Parathyroid adenoma (tissue), 2 donors: ENCODE measurements around the gene ESRRB.

Source experiments
- H2AFZ ChIP-seq: fragments of 300-600 bp; sonication (generic); one replicate; pipeline ENCODE4 v1.7.0; 2017; ENCODE audit warnings: antibody characterized with exemption, mild to moderate bottlenecking
- H3K27ac ChIP-seq: fragments of 300-600 bp; sonication (generic); one replicate; pipeline ENCODE4 v1.7.0; 2017
- H3K27me3 ChIP-seq: fragments of 300-600 bp; sonication (generic); one replicate; pipeline ENCODE4 v1.7.0; 2017; ENCODE audit warnings: low read length; ENCODE audit not compliant: control insufficient read depth, insufficient read depth
- H3K36me3 ChIP-seq: fragments of 300-600 bp; sonication (generic); one replicate; pipeline ENCODE4 v1.7.0; 2017; ENCODE audit warnings: low read length; ENCODE audit not compliant: control insufficient read depth, insufficient read depth
- H3K4me1 ChIP-seq: fragments of 300-600 bp; sonication (generic); one replicate; pipeline ENCODE4 v1.7.0; 2017; ENCODE audit warnings: control low read depth
- H3K4me2 ChIP-seq: fragments of 300-600 bp; sonication (generic); one replicate; pipeline ENCODE4 v1.7.0; 2017; ENCODE audit warnings: low read length
- H3K4me3 ChIP-seq: fragments of 300-600 bp; sonication (generic); one replicate; pipeline ENCODE4 v1.7.0; 2017; ENCODE audit warnings: low read depth, low read length
- H3K79me2 ChIP-seq: fragments of 300-600 bp; sonication (generic); one replicate; pipeline ENCODE4 v1.7.0; 2017; ENCODE audit warnings: control low read depth
- H3K9ac ChIP-seq: fragments of 300-600 bp; sonication (generic); one replicate; pipeline ENCODE4 v1.7.0; 2017; ENCODE audit warnings: mild to moderate bottlenecking
- H3K9me3 ChIP-seq: fragments of 300-600 bp; sonication (generic); one replicate; pipeline ENCODE4 v1.7.0; 2017; ENCODE audit warnings: low read length; ENCODE audit not compliant: control insufficient read depth
- CTCF ChIP-seq: fragments of 300-600 bp; sonication (generic); IDR thresholded peaks from one replicate; pipeline ENCODE4 v1.7.0; 2017; ENCODE audit warnings: antibody characterized with exemption, mild to moderate bottlenecking
- donor health status: primary hyperparathyroidism.

ESRRB gene

DNA sequence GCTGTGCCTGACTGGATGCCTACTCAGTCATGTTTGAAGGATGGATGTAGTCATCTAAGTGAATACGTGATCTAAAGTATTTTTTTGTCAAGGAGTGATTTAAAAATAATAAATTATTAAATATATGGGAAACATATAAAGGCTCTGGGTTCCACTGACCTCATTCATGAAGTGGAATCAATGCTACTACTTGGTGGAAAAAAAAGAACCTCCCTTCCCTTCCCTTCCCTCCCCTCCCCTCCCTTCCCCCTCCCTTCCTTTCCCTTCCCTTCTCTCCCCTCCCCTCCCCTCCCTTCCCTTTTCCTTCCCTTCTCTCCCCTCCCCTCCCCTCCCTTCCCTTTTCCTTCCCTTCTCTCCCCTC is 162.7 kb downstream of the ESRRB start:
- H3K4me2 ChIP-seq = no peak overlapping the region
- H3K9me3 ChIP-seq = no peaks in the 10 kb centered on the region
- H3K36me3 ChIP-seq = no peaks in the 10 kb centered on the region
- no peak overlapping the region for H3K27ac ChIP-seq
- H3K79me2 ChIP-seq = no peaks in the 10 kb centered on the region
- H3K4me1 ChIP-seq = no peaks in the 10 kb centered on the region
- no peak for TF ChIP-seq CTCF
- H3K27me3 ChIP-seq = no peaks in the 10 kb centered on the region
- no peak overlapping the region for H3K9ac ChIP-seq
- H3K4me3 ChIP-seq = no peak overlapping the region
- H2AFZ ChIP-seq = no peak overlapping the region

GRCh38 chr14:76539130-76539529 is 163.2 kb downstream of the ESRRB start:
- no peak overlapping the region for H3K4me2 ChIP-seq
- H3K27ac ChIP-seq = no peak overlapping the region
- H2AFZ ChIP-seq = no peak overlapping the region
- H3K36me3 ChIP-seq = no peaks in the 10 kb centered on the region
- no peaks in the 10 kb centered on the region for H3K79me2 ChIP-seq
- H3K4me3 ChIP-seq = no peak overlapping the region
- no peak overlapping the region for H3K9ac ChIP-seq
- no peaks in the 10 kb centered on the region for H3K4me1 ChIP-seq
- H3K9me3 ChIP-seq = no peaks in the 10 kb centered on the region
- H3K27me3 ChIP-seq = no peaks in the 10 kb centered on the region
- TF ChIP-seq CTCF = no peak

GRCh38 chr14:76541594-76542219 is 165.8 kb downstream of the ESRRB start:
- Histone ChIP-seq H3K79me2 (no peaks in the 10 kb centered on the region), H3K4me2 (no peak overlapping the region), H3K27me3 (no peaks in the 10 kb centered on the region), H3K9ac (no peak overlapping the region), H2AFZ (peak overlapping the region; percentile 9), H3K27ac (no peak overlapping the region), H3K4me3 (no peak overlapping the region), H3K9me3 (no peaks in the 10 kb centered on the region), H3K4me1 (no peaks in the 10 kb centered on the region), H3K36me3 (no peaks in the 10 kb centered on the region)
- no peak for TF ChIP-seq CTCF

GRCh38 chr14:76546426-76547221 is 170.7 kb downstream of the ESRRB start:
- H3K36me3 ChIP-seq = no peaks in the 10 kb centered on the region
- no peaks in the 10 kb centered on the region for H3K27me3 ChIP-seq
- H2AFZ ChIP-seq = no peak overlapping the region
- no peaks in the 10 kb centered on the region for H3K4me1 ChIP-seq
- H3K4me3 ChIP-seq = no peak overlapping the region
- TF ChIP-seq CTCF = peak; percentile 31
- H3K27ac ChIP-seq = no peak overlapping the region
- no peaks in the 10 kb centered on the region for H3K9me3 ChIP-seq
- no peak overlapping the region for H3K4me2 ChIP-seq
- no peaks in the 10 kb centered on the region for H3K79me2 ChIP-seq
- no peak overlapping the region for H3K9ac ChIP-seq

DNA sequence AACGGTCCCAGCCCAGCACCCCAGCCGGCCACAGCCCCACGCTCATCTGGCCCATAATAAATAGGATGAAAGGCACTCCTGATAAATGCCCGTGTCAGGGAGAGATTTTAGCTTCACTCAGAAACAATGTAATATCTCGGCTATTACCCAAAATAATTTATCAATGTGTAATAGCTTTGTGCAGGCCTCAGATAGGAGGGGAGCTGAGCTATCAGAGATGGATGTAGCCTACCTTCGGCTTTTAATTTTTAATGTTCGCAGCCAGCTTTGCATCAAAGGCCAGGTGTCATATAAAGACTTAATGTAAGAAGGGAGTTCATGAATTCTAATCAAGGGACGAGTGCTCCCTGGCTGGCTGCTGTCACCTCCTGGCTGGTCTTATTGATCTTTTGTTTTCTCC is 171.9 kb downstream of the ESRRB start:
- H3K4me3 ChIP-seq = no peak overlapping the region

More for the DNA sequence above, 171.9 kb downstream of the ESRRB start:
- Histone ChIP-seq H3K36me3 (no peaks in the 10 kb centered on the region), H3K27ac (no peak overlapping the region), H3K9ac (no peak overlapping the region), H3K9me3 (no peaks in the 10 kb centered on the region), H3K27me3 (no peaks in the 10 kb centered on the region), H2AFZ (no peak overlapping the region), H3K79me2 (no peaks in the 10 kb centered on the region), H3K4me1 (no peaks in the 10 kb centered on the region), H3K4me2 (no peak overlapping the region)
- TF ChIP-seq CTCF = no peak
